Spleen (tissue), 7 donors: Measurements from ENCODE around the gene FHIP1A.
A peak's percentile ranks its signal among the peaks of the same experiment; 100 is the strongest.

Source experiments
- POLR2A ChIP-seq, 3 donors: fragments of 450-650 bp; IDR thresholded peaks; one replicate each; pipeline ENCODE4 v1.5.1; 2017; ENCODE audit warnings: antibody characterized with exemption in 3 of 3, mild to moderate bottlenecking in 1 of 3
- POLR2AphosphoS5 ChIP-seq, 3 donors: sonication (generic); formaldehyde crosslinking; IDR thresholded peaks; one replicate each; pipeline ENCODE4 v1.5.1; 2017; ENCODE audit warnings: antibody characterized with exemption in 3 of 3
- TF ChIP-seq, protein P1 (sequence below), 11 experiments: fragments of 200-600 bp in 7 of 11; fragments of 450-650 bp in 4 of 11; sonication (generic) in 4 of 11; IDR thresholded peaks in 8 of 11; conservative IDR thresholded peaks in 3 of 11; 1 replicate in 7 of 11; 2 replicates in 4 of 11; pipeline versions ENCODE4 v1.4.0 to v1.8.0; 2016 to 2021; ENCODE audit warnings: antibody characterized with exemption in 11 of 11, inconsistent platforms in 4 of 11, mild to moderate bottlenecking in 1 of 11
- donor health status: DM: no; HTN: no; CAD: no; lungs with moderate emphysema.
- donor health status: DM: no; HTN: no; CAD: no.
- donor health status: DM: no; HTN: no; CAD: no.

DNA sequence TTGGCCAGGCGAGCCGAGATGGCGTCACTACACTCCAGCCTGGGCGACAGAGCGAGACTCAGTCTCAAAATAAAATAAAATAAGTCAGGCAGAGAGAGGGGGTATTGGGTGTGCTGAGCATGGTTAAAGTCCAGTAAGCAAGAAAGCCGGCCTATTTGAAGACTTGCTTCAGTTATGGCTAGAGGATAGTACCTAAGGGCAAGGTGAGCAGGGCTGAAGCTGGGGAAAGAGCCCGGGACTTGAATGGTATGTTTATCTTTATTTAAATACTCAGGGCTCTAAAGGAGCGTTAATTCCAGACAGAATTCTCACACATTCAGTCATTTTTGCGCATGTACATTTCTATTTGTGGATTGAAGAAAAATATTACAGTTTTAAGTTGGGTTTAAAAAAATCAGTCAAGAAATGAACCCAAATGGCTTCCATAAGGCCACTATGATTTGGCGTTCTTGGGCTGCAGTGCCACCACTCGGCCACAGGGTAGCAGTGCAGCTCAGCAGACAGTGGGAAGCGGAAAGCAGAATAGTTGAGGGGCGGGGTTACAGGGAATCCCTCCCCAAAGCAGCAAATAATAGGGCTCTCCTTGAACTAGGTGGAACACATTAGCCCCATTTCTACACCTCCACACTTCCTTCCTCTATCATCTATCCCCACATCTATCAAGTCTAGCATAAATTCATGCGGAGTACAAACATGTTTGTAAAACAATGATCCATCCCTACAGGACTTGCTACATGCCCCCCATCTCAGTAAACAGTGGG is 46.4 kb upstream of the FHIP1A start:
- TF ChIP-seq, protein P1, sequence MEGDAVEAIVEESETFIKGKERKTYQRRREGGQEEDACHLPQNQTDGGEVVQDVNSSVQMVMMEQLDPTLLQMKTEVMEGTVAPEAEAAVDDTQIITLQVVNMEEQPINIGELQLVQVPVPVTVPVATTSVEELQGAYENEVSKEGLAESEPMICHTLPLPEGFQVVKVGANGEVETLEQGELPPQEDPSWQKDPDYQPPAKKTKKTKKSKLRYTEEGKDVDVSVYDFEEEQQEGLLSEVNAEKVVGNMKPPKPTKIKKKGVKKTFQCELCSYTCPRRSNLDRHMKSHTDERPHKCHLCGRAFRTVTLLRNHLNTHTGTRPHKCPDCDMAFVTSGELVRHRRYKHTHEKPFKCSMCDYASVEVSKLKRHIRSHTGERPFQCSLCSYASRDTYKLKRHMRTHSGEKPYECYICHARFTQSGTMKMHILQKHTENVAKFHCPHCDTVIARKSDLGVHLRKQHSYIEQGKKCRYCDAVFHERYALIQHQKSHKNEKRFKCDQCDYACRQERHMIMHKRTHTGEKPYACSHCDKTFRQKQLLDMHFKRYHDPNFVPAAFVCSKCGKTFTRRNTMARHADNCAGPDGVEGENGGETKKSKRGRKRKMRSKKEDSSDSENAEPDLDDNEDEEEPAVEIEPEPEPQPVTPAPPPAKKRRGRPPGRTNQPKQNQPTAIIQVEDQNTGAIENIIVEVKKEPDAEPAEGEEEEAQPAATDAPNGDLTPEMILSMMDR (IDR thresholded peaks at IDR 0.05 in 8 of 11, conservative IDR thresholded peaks at IDR 0.05 in 3 of 11) = peak; percentile 77 to 94 (median 90)
- TF ChIP-seq POLR2A (IDR thresholded peaks at IDR 0.05) (no peak), POLR2AphosphoS5 (IDR thresholded peaks at IDR 0.05) (peak in 1 of 3 donors; percentile 39)
